Stimulated activated CD8-positive, alpha-beta memory T cell treated with anti-CD3 and anti-CD28 coated beads, Interleukin-4, amount 100 ng/mL, for 1 hour (primary cell): ENCODE measurements around the gene RPL41.
"Not testable (repeated sequence)": the region's sequence is repeated elsewhere in the genome, so short reads cannot be mapped to it uniquely, and the experiment has no call there.

Source experiments
- DNase-seq, 2 donors: peaks; one replicate each; pipeline ENCODE4 v3.0.0-alpha.2; 2020; ENCODE audit warnings: low read depth in 2 of 2, low spot score in 1 of 2

RPL41 gene

GRCh38 chr12:56116267-56117081 is at the start of gene RPL41:
TSS of gene RPL41 (plus strand) at chr12:56116633.
- DNase-seq, result peak; percentile 88 to 91

DNA sequence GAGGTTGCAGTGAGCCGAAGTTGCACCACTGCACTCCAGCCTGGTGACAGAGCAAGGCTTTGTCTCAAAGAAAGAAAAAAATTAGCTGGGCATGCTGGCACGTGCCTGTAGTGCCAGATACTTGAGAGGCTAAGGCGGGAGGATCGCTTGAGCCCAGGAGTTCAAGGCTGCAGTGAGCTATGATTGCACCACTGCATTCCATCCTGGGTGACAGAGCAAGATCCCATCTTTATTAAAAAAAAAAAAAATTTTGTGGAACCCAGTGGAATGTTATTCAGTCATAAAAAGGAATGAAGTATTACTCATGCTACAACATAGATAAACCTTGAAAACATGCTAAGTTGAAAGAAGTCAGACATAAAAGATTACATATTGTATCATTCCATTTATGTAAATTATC is 44.8 kb upstream of the RPL41 start:
- DNase-seq, result no peak

DNA sequence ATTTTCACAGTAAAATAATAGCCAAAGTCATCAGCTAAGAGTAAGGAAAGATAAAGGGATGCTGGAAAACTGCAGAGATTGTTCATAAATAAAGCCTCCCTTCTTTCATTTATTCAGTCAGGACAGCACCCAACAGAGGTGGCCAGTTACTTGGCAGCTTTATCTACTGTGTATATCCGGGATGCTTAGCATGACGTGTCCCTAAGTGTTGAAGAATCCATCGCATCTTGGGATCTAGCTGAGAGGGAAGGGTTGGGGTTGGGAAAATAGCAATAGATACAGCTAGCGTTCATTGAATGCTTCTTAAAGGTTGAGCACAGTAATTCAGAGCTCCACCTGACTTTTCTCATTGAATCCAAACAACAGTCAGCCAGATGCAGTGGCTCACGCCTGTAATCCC is 42.0 kb upstream of the RPL41 start:
- no peak for DNase-seq

GRCh38 chr12:56077966-56078365 is 38.5 kb upstream of the RPL41 start:
- DNase-seq, result not testable (repeated sequence)

- DNase-seq, result no peak
Measured at GRCh38 chr12:56078427-56078826, 38.0 kb upstream of the RPL41 start.

DNA sequence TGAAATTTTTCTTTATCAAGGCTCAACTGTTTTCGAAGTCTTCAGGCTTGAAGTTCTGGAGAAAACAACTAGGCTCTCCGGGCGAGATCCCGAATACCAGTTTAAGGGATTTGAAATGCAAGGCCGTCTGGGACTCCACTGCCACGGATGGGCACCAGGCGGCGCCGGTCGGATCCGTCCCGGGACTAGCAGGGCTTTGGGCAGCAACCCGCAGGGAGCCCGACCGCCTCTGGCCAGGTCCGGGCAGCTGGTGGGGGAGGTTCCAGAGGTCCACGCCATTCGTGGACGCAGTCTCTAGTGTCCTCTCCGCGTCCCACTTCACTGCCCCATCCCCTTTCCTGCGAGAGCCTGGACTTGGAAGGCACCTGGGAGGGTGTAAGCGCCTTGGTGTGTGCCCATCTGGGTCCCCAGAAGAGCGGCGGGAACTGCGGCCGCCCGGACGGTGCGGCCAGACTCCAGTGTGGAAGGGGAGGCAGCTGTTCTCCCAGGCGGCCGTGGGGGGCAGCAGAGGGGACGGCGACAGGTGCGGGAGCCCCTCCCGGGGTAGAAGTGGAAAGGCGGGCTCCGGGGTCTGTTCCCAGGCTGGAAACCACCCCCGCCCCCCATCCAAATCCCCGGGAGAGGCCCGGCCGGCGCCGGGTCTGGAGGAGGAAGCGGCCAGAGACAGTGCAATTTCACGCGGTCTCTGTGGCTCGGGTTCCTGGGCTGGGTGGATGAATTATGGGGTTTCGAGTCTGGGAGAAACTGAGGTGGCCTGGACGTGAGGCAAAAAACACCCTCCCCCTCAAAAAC is 37.3 kb upstream of the RPL41 start:
- DNase-seq, result peak in 1 of 2 donors; percentile 27

GRCh38 chr12:56079723-56080555 is 36.5 kb upstream of the RPL41 start, which contains the start of gene ERBB3:
TSS of gene ERBB3 (plus strand) at chr12:56080165. CDS start at chr12:56080301, 136 bp downstream.
- peak; percentile 35 to 44 for DNase-seq

GRCh38 chr12:56080556-56081138 is 35.8 kb upstream of the RPL41 start:
- DNase-seq, result no peak

DNA sequence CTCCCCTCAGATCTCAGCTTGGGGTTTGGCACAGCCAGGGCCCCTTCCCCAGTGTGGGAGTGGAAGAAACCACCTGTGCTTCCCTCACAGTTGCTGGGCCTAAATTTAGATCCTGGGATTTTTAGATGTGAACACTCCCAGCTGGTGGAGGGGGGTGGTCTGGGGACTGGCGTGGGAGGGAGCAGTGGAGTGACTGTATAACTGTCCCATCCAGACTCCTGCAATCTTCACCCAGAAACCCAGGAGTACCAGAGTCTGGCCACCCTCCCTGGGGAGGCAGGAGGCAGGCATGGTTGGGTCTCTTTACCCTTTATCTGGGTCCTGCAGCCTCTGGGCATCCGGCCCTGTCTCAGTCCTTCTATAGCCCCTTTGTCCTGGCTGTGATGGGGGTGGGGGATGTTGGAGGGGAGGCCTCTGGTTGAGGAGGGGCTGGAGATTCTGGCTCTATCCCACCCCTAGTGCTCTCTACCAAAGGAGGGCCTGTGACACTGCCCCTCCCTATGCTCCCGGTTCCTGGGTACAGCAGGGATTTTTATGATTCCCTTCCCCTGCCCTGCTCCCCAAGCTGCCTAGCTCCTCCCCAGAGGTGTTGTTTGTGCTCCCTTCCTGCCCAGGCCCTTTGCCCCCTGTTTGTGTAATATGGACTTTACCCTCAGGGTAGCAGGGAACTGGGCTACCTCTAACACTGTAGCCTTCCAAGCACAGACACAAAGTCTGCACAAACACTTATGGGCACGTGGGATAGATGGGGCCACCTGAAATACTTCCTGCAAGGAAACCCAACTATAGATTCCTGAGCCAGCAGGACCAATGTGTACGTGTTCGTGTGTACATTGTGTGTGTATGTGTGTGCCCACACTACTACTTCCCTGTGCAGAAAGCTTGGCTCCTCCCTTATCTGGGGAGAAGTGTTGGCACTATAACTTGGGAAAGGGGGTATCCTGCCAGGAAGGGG is 34.8 kb upstream of the RPL41 start:
- no peak for DNase-seq

DNA sequence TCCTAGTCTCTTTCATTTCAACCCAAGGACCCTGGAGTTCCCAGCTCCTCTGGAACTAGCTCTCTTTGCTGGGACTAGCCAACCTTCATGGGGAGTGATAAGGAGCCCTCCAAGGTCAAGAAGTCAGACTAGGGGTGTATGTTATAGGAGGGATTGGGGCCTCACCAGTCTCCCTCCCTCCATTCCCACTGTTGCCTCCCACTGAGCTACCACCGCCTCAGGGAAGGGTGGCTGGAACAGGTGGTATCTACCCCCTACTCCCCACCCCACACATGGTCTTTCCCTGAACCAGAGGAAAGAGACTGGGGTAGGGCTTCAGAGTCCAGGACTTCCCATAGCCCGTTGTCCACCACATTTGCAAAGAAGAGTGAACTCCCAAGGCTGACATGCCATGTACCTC is 34.1 kb upstream of the RPL41 start:
- no peak for DNase-seq

DNA sequence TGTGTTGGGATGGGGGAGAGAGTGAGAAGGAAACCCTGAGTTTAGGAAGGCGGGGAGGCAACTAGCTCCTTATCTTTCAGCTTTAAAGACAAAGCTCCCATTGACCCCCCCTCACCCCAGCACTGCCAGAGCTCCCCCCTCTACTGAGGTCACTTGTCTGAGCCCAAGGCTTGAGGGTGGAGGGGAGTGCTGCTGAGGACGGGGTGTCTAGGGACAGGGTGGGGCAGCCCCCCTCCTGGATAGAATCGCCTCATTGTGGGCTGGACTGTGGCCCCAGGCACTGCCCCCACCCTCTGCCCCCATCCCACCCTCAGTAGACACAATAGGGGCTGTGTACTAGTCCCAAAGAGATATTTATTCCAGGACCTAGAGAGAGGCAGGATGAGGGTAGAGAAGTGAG is 33.5 kb upstream of the RPL41 start:
- DNase-seq, result no peak

DNA sequence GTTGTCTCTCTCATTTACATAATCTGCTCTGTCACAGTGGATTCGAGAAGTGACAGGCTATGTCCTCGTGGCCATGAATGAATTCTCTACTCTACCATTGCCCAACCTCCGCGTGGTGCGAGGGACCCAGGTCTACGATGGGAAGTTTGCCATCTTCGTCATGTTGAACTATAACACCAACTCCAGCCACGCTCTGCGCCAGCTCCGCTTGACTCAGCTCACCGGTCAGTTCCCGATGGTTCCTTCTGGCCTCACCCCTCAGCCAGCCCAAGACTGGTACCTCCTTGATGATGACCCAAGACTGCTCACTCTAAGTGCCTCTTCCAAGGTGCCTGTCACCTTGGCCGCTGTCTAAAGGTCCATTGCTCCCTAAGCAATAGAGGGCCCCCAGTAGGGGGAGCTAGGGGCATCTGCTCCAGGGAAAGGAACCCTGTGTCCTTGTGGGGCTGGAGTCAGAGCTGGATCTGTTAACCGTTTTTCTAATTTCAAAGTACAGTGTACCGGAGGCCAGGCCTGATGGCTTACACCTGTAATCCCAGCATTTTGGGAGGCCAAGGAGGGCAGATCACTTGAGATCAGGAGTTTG is 31.4 kb upstream of the RPL41 start:
- no peak for DNase-seq

DNA sequence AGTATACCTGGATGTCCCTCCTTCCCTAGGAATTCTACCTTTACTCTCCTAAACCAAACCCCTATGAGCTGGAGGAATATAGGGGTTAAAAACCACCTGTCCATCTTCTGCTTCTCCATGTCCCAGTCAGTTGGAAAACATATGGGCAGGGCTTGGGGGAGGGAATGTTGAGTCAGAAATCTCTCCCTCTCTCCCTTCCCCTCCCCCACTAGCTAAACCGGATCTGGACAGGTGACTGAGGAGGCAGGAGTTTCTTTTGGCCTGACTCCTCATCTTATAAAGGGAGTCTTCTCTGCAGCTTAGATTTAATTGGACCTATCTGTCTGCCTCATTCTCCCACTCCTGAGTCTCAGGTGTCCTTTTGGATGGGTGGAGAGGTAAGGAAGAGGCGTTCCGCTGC is 30.3 kb upstream of the RPL41 start:
- no peak for DNase-seq

- no peak for DNase-seq
Measured at GRCh38 chr12:56086608-56087007, 29.8 kb upstream of the RPL41 start.

DNA sequence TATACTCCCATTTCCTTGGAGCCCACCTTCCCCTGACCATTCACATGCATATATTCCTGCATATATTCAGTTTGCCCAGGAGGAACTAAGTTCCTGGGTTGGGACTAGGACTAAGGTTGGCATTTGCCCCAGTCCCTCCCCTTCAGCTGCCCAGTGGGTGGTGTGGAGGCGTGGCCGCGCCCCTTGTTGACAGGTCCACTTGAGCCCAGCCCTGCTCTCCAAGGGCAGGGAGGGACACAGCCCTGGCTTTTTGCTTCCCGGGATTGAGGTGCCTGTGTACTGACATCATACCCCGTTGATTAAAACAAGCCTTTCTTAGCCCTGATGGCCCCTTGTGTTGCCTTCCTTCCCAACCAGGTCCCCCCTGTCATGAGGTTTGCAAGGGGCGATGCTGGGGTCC is 29.2 kb upstream of the RPL41 start:
- DNase-seq, result no peak

DNA sequence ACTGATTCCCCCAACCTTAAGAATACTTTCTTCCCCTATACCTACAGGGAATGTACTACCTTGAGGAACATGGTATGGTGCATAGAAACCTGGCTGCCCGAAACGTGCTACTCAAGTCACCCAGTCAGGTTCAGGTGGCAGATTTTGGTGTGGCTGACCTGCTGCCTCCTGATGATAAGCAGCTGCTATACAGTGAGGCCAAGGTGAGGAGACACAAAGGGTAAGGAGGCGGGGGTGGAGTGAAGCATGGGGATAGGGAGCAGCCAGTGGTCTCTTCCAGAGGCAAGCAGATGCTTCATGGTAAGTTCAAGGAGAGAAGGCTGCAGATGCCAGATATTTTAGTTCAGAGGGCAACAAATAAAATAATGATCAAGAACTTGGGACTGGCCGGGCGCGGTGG is 18.7 kb upstream of the RPL41 start:
- no peak for DNase-seq

DNA sequence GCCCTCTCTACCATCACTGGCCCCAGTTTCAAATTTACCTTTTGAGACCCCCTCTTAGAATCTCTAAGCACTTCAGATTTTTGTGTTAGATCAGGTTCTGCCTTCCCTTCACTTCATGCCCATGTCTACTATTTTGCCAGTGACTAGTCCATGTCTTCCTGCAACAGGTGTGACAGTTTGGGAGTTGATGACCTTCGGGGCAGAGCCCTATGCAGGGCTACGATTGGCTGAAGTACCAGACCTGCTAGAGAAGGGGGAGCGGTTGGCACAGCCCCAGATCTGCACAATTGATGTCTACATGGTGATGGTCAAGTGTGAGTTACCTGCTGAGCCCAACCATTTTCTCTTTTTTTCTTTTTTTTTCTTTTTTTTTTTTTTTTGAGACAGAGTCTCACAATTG is 17.8 kb upstream of the RPL41 start:
- DNase-seq, result no peak

GRCh38 chr12:56099787-56100186 is 16.6 kb upstream of the RPL41 start:
- no peak for DNase-seq

GRCh38 chr12:56101045-56101444 is 15.4 kb upstream of the RPL41 start:
- DNase-seq, result no peak

DNA sequence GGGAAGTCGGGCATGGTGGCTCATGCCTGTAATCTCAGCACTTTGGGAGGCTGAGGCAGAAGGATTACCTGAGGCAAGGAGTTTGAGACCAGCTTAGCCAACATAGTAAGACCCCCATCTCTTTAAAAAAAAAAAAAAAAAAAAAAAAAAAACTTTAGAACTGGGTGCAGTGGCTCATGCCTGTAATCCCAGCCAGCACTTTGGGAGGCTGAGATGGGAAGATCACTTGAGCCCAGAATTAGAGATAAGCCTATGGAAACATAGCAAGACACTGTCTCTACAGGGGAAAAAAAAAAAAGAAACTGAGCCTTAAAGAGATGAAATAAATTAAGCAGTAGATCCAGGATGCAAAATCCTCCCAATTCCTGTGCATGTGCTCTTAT is 13.8 kb upstream of the RPL41 start:
- no peak for DNase-seq
